ENCODE measurements around the gene NIF3L1. TPM values are rescaled to one million over a fixed set of nuclear protein-coding genes. Genes with fewer than 3 reads are reported as not detected.

The NIF3L1 gene
- polyA plus RNA-seq, 4 donors = 30.7 to 45.3 (median 43.1) TPM

Other genes starting within 250 kb of the NIF3L1 start
- 100 to 1,000 TPM; 223 to 287 (median 254) TPM for gene BZW1, start 77.5 kb upstream of the NIF3L1 start, polyA plus RNA-seq (ENCODE audit: insufficient read length in 4 of 4)
- 100 to 1,000 TPM; 228 to 310 (median 285) TPM for gene CLK1, start 24.7 kb upstream of the NIF3L1 start, polyA plus RNA-seq (ENCODE audit: insufficient read length in 4 of 4)
- gene PPIL3, start 294 bp upstream of the NIF3L1 start, polyA plus RNA-seq (ENCODE audit: insufficient read length in 4 of 4) = 10 to 100 TPM; 60.0 to 79.4 (median 67.5) TPM
- gene ORC2, start 74.3 kb downstream of the NIF3L1 start, polyA plus RNA-seq (ENCODE audit: insufficient read length in 4 of 4) = 10 to 100 TPM; 24.5 to 38.7 (median 36.5) TPM
- 10 to 100 TPM; 12.1 to 17.8 (median 14.5) TPM for gene HYCC2, start 182.3 kb downstream of the NIF3L1 start, polyA plus RNA-seq (ENCODE audit: insufficient read length in 4 of 4)
- 100 to 1,000 TPM in 3 of 4 donors, 10 to 100 TPM in 1; 68.5 to 140 (median 111) TPM for gene NDUFB3, start 182.6 kb downstream of the NIF3L1 start, polyA plus RNA-seq (ENCODE audit: insufficient read length in 4 of 4)
- gene CFLAR, start 226.8 kb downstream of the NIF3L1 start, polyA plus RNA-seq (ENCODE audit: insufficient read length in 4 of 4) = 10 to 100 TPM; 51.3 to 75.2 (median 58.6) TPM

Data from left renal pelvis (tissue), 4 donors.